NCI-H1105 treated with DMSO at 0.1 percent for 48 hours (cell line): ENCODE measurements around the gene FAM117A.
"Not testable (repeated sequence)": the region's sequence is repeated elsewhere in the genome, so short reads cannot be mapped to it uniquely, and the experiment has no call there.

Source experiments
- DNase-seq: peaks from one replicate; lab custom pipeline; 2025; lab: John Stamatoyannopoulos, UW

The FAM117A gene

GRCh38 chr17:49677933-49678847, 85.7 kb downstream of the FAM117A start, which contains the start of gene SPOP:
Gene SPOP (minus strand): TSS chr17:49678097. CDS start chr17:49622810, 55,287 bp downstream.
- peak; percentile 93 for DNase-seq

- peak; percentile 82 for DNase-seq
Measured at GRCh38 chr17:49677134-49677932, 86.6 kb downstream of the FAM117A start.

- no peak for DNase-seq
Measured at GRCh38 chr17:49676276-49676868, 87.6 kb downstream of the FAM117A start.

- no peak for DNase-seq
Measured at GRCh38 chr17:49674507-49674906, 89.4 kb downstream of the FAM117A start.

GRCh38 chr17:49673679-49674078, 90.3 kb downstream of the FAM117A start:
- DNase-seq = not testable (repeated sequence)

GRCh38 chr17:49670641-49671040, 93.3 kb downstream of the FAM117A start:
- no peak for DNase-seq

- no peak for DNase-seq
Measured at GRCh38 chr17:49670002-49670401, 93.9 kb downstream of the FAM117A start.

- DNase-seq = no peak
Measured at GRCh38 chr17:49667854-49668253, 96.1 kb downstream of the FAM117A start.

GRCh38 chr17:49664706-49665211, 99.2 kb downstream of the FAM117A start:
- DNase-seq = no peak
